ENCODE data around the gene GFRA1.

GFRA1 gene

GRCh38 chr10:116071453-116072148, 201.4 kb downstream of the GFRA1 start:
- no peak overlapping the region for H3K4me3 ChIP-seq (ENCODE audit: low read depth, low read length)
- DNase-seq (ENCODE audit: low read depth), result no peak
- TF ChIP-seq CTCF (conservative IDR thresholded peaks at IDR 0.05; ENCODE audit: low read depth, low read length), result no peak

- H3K4me3 ChIP-seq (ENCODE audit: low read depth, low read length), result no peak overlapping the region
- TF ChIP-seq CTCF (conservative IDR thresholded peaks at IDR 0.05; ENCODE audit: low read depth, low read length), result no peak
- DNase-seq (ENCODE audit: low read depth), result no peak
Observed at GRCh38 chr10:116070743-116071320, 202.2 kb downstream of the GFRA1 start.

- H3K4me3 ChIP-seq (ENCODE audit: low read depth, low read length), result no peak overlapping the region
- DNase-seq (ENCODE audit: low read depth), result no peak
- no peak for TF ChIP-seq CTCF (conservative IDR thresholded peaks at IDR 0.05; ENCODE audit: low read depth, low read length)
Observed at GRCh38 chr10:116069856-116070255, 203.2 kb downstream of the GFRA1 start.

- no peak for DNase-seq (ENCODE audit: low read depth)
- no peak for TF ChIP-seq CTCF (conservative IDR thresholded peaks at IDR 0.05; ENCODE audit: low read depth, low read length)
- H3K4me3 ChIP-seq (ENCODE audit: low read depth, low read length), result no peak overlapping the region
Observed at GRCh38 chr10:116067825-116068224, 205.2 kb downstream of the GFRA1 start.

- TF ChIP-seq CTCF (conservative IDR thresholded peaks at IDR 0.05; ENCODE audit: low read depth, low read length), result no peak
- no peak for DNase-seq (ENCODE audit: low read depth)
Observed at GRCh38 chr10:116063107-116063506, 209.9 kb downstream of the GFRA1 start.

GRCh38 chr10:116060864-116061263, 212.1 kb downstream of the GFRA1 start:
- H3K4me3 ChIP-seq (ENCODE audit: low read depth, low read length), result no peak overlapping the region
- no peak for DNase-seq (ENCODE audit: low read depth)
- TF ChIP-seq CTCF (conservative IDR thresholded peaks at IDR 0.05; ENCODE audit: low read depth, low read length), result no peak

More at GRCh38 chr10:116063107-116063506, 209.9 kb downstream of the GFRA1 start:
- H3K4me3 ChIP-seq (ENCODE audit: low read depth, low read length), result no peak overlapping the region

- no peak overlapping the region for H3K4me3 ChIP-seq (ENCODE audit: low read depth, low read length)
- no peak for TF ChIP-seq CTCF (conservative IDR thresholded peaks at IDR 0.05; ENCODE audit: low read depth, low read length)
- no peak for DNase-seq (ENCODE audit: low read depth)
Observed at GRCh38 chr10:116059320-116059719, 213.7 kb downstream of the GFRA1 start.
